KMS-11 (cell line): ENCODE data around the gene TSPO.

Source experiments
- H2AFZ ChIP-seq: fragments of 200-600 bp; sonication (generic); 2 replicates; pipeline ENCODE4 v1.6.1; 2016; ENCODE audit warnings: antibody characterized with exemption, mixed run types, low read depth
- H3K27ac ChIP-seq: fragments of 200-600 bp; sonication (generic); 2 replicates; pipeline ENCODE4 v1.6.1; 2016; ENCODE audit warnings: mild to moderate bottlenecking, mixed run types
- H3K27me3 ChIP-seq: fragments of 200-600 bp; sonication (generic); 2 replicates; pipeline ENCODE4 v1.6.1; 2017; ENCODE audit warnings: mild to moderate bottlenecking, low read depth, mixed run types, moderate library complexity; ENCODE audit not compliant: insufficient read depth
- H3K36me3 ChIP-seq: fragments of 200-600 bp; sonication (generic); 2 replicates; pipeline ENCODE4 v1.6.1; 2017; ENCODE audit warnings: mild to moderate bottlenecking, mixed run types; ENCODE audit not compliant: insufficient read depth
- H3K4me1 ChIP-seq: fragments of 200-600 bp; sonication (generic); 2 replicates; pipeline ENCODE4 v1.6.1; 2016; ENCODE audit warnings: mild to moderate bottlenecking, low read depth, mixed run types; ENCODE audit not compliant: poor library complexity, severe bottlenecking
- H3K4me2 ChIP-seq: fragments of 200-600 bp; sonication (generic); 2 replicates; pipeline ENCODE4 v1.7.0; 2016; ENCODE audit warnings: mild to moderate bottlenecking, mixed run types
- H3K4me3 ChIP-seq: fragments of 200-600 bp; sonication (generic); IDR thresholded peaks from 2 replicates; pipeline ENCODE4 v1.6.1; 2017; ENCODE audit warnings: low read depth, low read length, mixed read lengths; ENCODE audit not compliant: insufficient read depth
- H3K79me2 ChIP-seq: fragments of 200-600 bp; sonication (generic); 2 replicates; pipeline ENCODE4 v1.6.1; 2016; ENCODE audit warnings: low read depth, mixed run types; ENCODE audit not compliant: insufficient read depth
- H3K9ac ChIP-seq: fragments of 200-600 bp; sonication (generic); 2 replicates; pipeline ENCODE4 v1.6.1; 2016; ENCODE audit warnings: mild to moderate bottlenecking, mixed run types
- H4K20me1 ChIP-seq: fragments of 200-600 bp; sonication (generic); 2 replicates; pipeline ENCODE4 v1.6.1; 2016; ENCODE audit warnings: mild to moderate bottlenecking, mixed run types; ENCODE audit not compliant: insufficient read depth
- CTCF ChIP-seq: fragments of 200-600 bp; sonication (generic); conservative IDR thresholded peaks from 2 replicates; pipeline ENCODE4 v1.6.1; 2017; ENCODE audit warnings: low read depth, mild to moderate bottlenecking, antibody characterized with exemption, low read length, moderate library complexity, mixed read lengths

TSPO gene

GRCh38 chr22:43205261-43205691, 53.9 kb downstream of the TSPO start:
- no peaks in the 10 kb centered on the region for H3K79me2 ChIP-seq
- no peak overlapping the region for H3K9ac ChIP-seq
- no peak overlapping the region for H3K4me2 ChIP-seq
- H3K4me3 ChIP-seq = no peak overlapping the region
- TF ChIP-seq CTCF = no peak
- no peak overlapping the region for H2AFZ ChIP-seq
- no peak overlapping the region for H3K27ac ChIP-seq
- no peaks in the 10 kb centered on the region for H3K4me1 ChIP-seq
- H3K27me3 ChIP-seq = peaks cover 61% of the 10 kb centered on the region
- no peaks in the 10 kb centered on the region for H3K36me3 ChIP-seq
- H4K20me1 ChIP-seq = no peaks in the 10 kb centered on the region

- H3K27me3 ChIP-seq = peaks cover 58% of the 10 kb centered on the region
- no peaks in the 10 kb centered on the region for H3K79me2 ChIP-seq
- no peaks in the 10 kb centered on the region for H4K20me1 ChIP-seq
- H3K36me3 ChIP-seq = no peaks in the 10 kb centered on the region
- H3K27ac ChIP-seq = no peak overlapping the region
- no peak overlapping the region for H3K4me2 ChIP-seq
- H3K4me1 ChIP-seq = no peaks in the 10 kb centered on the region
- TF ChIP-seq CTCF = no peak
- no peak overlapping the region for H2AFZ ChIP-seq
- H3K9ac ChIP-seq = no peak overlapping the region
- no peak overlapping the region for H3K4me3 ChIP-seq
These were observed 54.6 kb downstream of the TSPO start for GRCh38 chr22:43205748-43206508.

- H3K4me2 ChIP-seq = no peak overlapping the region
- no peak overlapping the region for H3K9ac ChIP-seq
- no peaks in the 10 kb centered on the region for H4K20me1 ChIP-seq
- H3K4me1 ChIP-seq = no peaks in the 10 kb centered on the region
- H3K27ac ChIP-seq = no peak overlapping the region
- H3K36me3 ChIP-seq = no peaks in the 10 kb centered on the region
- no peak overlapping the region for H3K4me3 ChIP-seq
- H3K79me2 ChIP-seq = no peaks in the 10 kb centered on the region
- H3K27me3 ChIP-seq = peaks cover 61% of the 10 kb centered on the region
- no peak for TF ChIP-seq CTCF
- no peak overlapping the region for H2AFZ ChIP-seq
These were observed 55.3 kb downstream of the TSPO start for GRCh38 chr22:43206509-43207161.

GRCh38 chr22:43207386-43207785, 56.0 kb downstream of the TSPO start:
- no peaks in the 10 kb centered on the region for H3K79me2 ChIP-seq
- H3K4me3 ChIP-seq = no peak overlapping the region
- peaks cover 62% of the 10 kb centered on the region for H3K27me3 ChIP-seq
- no peaks in the 10 kb centered on the region for H3K36me3 ChIP-seq
- TF ChIP-seq CTCF = no peak
- no peak overlapping the region for H3K27ac ChIP-seq
- no peaks in the 10 kb centered on the region for H4K20me1 ChIP-seq
- no peak overlapping the region for H2AFZ ChIP-seq
- no peak overlapping the region for H3K4me2 ChIP-seq
- H3K9ac ChIP-seq = no peak overlapping the region
- no peaks in the 10 kb centered on the region for H3K4me1 ChIP-seq
